ENCODE data around the gene TBC1D8B.

The TBC1D8B gene

DNA sequence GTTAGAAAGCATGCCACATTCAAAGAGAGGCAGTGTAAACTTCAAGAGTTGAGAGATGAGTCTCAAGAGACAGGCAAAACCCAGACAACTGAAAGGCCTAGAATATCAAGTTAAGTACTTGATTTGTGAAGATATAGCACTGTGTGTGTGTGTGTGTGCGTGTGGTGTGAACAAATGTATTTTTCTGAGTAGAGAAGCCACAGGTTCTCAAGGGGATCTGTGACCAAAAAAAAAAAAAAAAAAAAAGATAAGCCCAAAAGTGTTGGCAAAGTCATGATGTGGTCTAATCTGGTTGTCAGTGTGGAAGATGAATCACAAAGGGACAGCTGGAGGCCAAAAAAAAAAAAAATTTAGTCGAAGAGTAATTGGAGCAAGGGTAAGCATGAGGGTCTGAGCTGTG is 96.8 kb downstream of the TBC1D8B start:
- no peak for DNase-seq

DNA sequence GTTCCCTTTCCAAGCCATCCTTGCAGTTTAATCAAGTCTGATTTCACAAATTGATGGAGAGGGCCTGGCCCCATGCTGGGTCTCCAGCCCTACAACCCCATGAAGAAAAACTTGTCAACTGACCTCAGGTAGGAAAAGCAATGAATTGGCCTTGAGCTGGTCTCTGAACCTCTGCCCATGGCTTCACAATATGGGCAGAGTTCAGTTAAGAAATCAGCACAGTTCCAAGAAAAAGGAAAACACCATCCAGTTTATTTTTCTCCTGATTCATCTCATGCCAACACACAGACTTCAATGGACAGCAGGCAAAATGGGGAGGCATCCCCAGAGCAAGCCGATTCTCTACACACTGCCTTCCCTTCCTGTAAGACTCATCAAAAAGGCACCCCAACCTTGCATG is 97.4 kb downstream of the TBC1D8B start:
- no peak for DNase-seq

DNA sequence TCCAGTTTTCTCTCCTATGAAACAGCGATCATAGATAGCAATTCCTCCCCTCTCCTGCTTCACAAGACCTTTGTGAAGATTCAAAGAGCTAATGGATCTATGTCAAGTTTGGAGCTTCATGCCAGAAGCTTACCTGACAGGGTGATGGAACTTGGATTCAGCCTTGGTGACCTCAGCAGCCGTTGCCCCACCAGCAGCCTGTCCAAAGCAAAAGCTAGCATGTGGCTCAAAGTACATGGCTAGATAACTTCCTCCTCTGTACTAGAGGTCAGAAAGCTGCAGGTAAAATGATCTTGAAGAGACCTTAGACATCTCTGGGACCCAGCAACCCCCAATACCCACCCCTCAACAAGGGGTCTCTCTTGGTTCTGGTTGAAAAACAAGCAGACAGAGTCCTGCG is 98.9 kb downstream of the TBC1D8B start:
- no peak for DNase-seq

DNA sequence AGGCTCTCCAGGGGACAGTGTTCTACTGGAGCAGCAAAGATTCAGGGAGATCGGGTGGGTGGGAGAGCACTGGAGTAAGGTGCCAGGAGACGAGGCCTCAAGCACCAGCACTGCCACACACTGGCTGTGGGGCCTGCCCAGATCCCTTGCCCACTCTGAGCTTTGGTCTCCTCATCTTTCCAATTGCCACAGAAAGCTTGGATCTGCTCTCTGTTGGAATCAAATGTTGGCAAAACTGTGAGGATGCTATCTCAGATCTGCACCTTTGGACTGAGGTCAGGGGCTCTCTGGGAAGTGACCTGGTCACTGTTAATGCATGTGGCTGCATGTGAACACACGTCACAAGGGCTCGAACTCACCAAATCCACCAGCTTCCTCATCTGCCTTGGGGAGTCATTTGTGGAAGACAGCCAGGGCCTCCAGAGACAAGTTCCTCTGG is 99.3 kb downstream of the TBC1D8B start:
- DNase-seq: no peak

DNA sequence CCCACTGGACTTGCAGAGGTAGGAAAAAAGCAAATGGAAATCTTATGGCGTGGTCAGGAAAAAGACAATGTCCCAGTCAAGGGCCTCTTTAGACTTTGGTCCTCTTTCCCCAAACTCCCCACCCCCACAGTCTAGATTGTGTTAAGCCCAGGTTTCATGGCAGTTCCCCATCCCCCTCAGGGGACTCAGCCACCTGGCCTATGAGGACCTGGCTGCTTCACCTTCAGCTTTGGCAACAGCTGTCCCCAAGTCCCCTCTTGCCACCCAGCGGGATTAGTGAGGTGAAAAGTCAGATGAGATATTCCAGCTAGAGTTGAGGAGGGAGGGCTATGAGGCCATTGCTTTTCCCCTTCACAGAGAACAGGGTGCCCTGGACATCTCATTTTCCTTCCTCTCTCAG is 100.2 kb downstream of the TBC1D8B start:
- no peak for DNase-seq

DNA sequence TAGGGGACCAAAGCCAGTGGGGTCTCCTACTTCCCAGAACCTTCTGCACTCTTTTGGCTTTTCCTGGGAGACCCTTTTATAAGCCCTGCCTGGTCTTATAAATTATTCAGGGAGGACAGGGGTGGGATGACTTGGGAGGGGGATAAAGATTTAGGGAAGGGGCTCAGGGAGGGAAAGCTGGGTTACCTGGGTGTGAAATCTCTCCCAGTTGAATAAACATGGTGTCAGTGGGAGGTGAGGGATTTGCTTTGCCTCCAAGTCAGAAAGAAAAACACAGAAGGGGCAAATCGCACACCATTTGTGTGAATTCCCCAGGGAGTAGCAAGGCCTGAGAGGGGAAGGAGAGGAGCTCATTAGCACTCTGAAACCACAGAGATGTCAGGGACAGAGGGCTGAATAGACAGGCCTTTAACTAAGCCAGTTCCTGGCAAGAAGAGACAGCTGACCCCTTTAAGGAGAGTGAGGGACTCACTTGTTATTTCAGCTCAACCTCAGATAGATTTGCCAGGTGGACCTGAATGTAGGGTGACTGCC is 100.9 kb downstream of the TBC1D8B start, which contains the start of gene RIPPLY1:
Gene RIPPLY1, minus strand, starts transcription at position 51 of the 534 bp plus-strand sequence. CDS start 54 bp downstream, outside the sequence.
- no peak for DNase-seq

DNA sequence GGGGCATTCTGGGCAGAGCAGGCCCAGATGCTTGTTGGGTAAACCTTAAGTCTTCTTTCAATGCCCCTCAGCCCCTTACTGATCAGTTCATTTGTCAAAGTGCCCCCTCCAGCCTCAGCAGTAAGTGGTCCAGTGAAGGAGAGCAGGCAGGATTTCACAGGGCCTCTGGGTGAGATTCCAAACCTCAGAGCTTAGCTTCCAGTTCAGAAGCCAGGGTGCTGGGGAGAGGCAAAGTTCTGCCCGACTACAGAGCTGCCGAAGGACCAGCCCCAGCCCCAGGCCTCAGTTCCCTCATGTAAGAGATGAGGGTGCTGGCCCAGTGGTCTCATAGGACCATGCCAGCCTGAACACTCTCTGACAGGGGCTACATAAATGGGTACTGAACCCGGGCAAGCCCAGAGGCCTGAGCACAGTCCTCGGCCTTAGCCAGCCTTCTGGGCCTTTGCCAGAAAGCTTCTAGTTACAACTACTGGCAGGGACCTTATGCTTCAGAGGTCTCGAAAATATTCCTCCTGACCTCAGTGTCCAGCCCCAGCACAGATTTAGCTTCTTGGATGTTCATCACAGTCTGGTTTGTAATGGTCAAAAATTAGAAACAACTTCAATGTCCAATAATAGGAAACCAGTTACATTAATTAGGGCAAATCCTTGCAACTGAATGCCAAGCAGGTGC is 101.5 kb downstream of the TBC1D8B start:
- DNase-seq: no peak

DNA sequence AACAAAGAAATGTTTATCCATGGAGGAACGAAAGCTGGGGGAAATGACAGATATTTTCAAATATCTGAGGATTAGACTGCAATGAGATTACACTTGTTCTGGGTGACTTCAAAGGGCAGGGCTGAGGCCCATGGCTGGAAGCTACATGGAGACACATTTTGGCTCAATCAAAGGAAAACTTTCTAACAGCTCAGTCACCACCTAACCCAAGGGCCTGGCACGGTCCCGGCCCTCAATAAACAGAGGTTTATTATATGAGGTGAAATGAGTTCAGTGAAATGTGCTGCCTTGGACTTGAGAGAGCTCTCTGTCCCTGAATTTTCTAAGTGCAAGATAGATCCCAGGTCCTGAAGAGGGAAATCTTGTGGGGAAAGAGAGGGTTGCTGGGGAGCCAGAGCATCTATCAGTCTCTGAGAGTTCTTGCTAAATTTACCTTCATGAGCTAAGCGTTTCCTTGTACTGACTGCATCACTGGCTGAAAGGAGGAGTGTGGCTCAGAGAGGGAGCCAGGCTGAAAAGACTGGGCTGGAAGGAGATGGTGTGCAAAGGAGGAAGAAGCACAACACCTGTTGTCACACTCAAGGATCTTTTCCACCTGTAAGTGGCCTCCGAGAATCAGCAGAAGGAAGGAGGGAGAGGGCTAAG is 102.7 kb downstream of the TBC1D8B start:
- DNase-seq: no peak

DNA sequence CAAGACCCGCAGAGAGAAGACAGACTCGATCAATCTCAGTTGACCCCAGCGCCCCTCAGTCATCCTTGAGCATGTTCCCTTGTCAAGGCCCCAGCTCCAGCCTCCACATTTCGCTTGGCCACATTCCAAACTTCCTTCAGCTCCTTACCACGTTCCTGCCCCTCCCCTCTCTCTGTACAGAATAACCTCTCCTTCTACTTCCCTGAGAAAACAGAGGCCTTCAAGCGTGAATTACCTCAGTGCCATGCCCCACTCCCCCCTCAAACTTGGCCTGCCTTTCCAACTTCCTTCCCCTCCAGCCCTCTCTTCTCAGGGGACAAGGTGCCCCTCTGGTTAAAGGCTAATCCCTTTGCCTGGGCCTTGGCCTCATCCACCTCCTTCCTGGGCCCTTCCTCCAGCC is 103.9 kb downstream of the TBC1D8B start:
- no peak for DNase-seq

DNA sequence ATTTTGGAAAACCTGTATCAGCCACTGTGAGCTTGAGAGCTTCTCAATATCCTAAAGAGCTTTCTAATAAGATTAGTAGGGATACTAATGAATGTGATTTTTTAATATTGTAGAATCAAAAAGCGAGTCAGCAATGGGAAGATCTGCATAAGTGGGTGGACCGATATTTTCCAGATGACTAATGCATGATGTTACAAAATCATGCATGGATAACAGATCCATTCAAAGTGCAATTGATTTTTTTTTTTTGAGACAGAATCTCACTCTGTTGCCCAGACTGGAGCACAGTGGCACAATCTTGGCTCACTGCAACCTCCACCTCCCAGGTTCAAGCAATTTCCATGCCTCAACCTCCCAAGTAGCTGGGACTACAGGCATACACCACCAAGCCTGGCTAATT is 110.4 kb downstream of the TBC1D8B start:
- no peak for DNase-seq

DNA sequence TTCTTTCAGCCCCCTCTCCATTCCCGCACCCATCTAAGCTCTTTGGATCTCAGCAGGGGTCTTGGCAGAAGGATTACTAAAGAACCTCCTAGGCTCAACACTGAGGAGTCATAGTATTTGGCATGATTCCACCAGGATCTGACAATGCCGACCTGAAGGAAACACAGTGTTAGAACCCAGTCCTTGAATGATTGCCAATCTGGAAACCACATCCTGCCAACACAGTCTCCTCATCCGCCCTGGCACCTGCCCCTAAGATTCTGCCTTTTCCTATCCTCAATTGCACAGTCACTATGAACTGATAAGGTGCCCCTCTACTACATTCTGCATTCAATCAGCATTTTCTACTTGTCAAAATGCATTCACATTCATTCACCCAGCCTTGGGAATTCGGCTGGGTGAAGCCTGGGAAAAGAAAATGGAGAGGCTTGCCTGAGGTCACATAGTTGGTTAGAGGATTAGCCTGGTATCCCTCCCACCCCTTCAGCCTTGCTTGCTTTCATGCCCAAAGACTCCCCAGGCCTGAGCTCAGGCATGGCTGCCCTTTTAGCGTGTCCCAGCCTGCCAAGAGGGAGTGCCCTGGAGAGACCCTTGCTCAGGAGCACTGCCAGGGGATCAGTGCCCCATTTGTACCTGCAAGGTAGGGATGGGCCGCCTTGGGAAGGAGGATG is 115.5 kb downstream of the TBC1D8B start:
- peak; percentile 17 for DNase-seq

DNA sequence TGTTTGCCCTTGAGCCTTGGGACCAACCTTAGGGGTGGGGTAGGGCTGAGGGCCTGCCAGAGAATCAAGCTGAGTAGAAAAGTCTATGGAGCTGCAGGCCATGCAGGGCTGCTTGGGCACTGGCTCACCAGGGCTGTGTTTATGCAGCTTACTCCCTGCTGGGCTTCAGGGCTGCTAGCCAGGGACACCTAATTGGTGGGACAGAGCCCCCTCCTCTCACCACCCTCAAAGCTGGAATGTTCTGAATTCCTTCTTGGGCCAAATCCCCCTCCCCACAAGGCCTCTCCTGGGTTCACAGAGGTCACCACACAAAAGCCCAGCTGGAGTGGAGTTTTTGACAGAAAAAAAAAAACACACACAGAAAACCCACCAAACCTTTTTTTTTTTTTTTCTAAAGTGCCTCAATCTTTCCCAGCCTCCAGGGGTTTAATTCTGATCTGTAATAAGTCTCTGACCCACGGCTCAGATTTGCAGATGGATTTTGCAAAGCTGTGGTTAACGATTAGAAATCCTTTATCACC is 117.5 kb downstream of the TBC1D8B start, which contains the start of gene CLDN2:
Gene CLDN2, plus strand, starts transcription at position 471 of the 521 bp plus-strand sequence. CDS start 7,827 bp downstream, outside the sequence.
- no peak for DNase-seq

DNA sequence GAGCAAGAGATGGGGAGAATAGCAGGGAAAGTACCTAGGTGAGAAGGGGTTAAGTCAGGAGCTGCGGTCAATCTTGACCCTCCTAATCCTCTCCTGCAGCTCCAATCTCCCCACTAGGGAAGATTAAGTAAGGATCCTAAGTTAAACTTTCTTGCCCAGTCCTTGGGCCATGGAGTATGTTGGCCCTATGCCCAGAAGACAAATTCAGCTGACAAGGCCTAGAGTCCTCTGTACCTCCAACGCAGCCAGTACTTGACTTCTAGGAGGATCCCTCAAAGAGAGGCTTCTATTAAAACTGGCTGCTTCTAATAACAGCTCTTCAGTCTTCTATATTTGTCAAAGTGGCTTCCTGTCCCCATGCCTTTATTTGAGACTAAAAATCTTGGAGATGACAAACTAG is 119.2 kb downstream of the TBC1D8B start:
- DNase-seq: peak; percentile 58
